DND-41 (cell line): ENCODE results near the gene SIGLEC7.

Source experiments
- ATAC-seq: fragments of 200-7000 bp; cut with Tn5 transposase; 3 replicates; pipeline ENCODE4 v1.9.1; 2021; ENCODE audit warnings: low read depth; ENCODE audit not compliant: insufficient read depth
- DNase-seq: peaks from one replicate; pipeline ENCODE4 v3.0.0-alpha.2; 2020
- H2AFZ ChIP-seq: 2 replicates; pipeline ENCODE4 v1.6.0; 2012; ENCODE audit warnings: low read depth, low read length
- H3K27ac ChIP-seq: 2 replicates; pipeline ENCODE4 v1.5.1; 2012; ENCODE audit warnings: low read length, inconsistent platforms
- H3K27me3 ChIP-seq: fragments of 200-600 bp; sonication (generic); 2 replicates; pipeline ENCODE4 v1.6.0; 2012; ENCODE audit warnings: low read length, mild to moderate bottlenecking, inconsistent platforms; ENCODE audit not compliant: insufficient read depth, poor library complexity
- H3K36me3 ChIP-seq: 2 replicates; pipeline ENCODE4 v1.5.1; 2012; ENCODE audit warnings: low read length, inconsistent platforms; ENCODE audit not compliant: insufficient read depth
- H3K4me1 ChIP-seq: 2 replicates; pipeline ENCODE4 v1.5.1; 2012; ENCODE audit warnings: mild to moderate bottlenecking, low read length; ENCODE audit not compliant: insufficient read depth
- H3K4me2 ChIP-seq: 2 replicates; pipeline ENCODE4 v1.6.0; 2012; ENCODE audit warnings: mild to moderate bottlenecking, moderate library complexity, low read length, inconsistent platforms; ENCODE audit not compliant: insufficient read depth
- H3K4me3 ChIP-seq, 2 experiments: fragments of 200-600 bp in 1 of 2; shearing (Covaris generic) in 1 of 2; 2 replicates each; pipeline ENCODE4 v1.5.1; 2012 to 2016; ENCODE audit warnings: inconsistent platforms in 2 of 2, low read length in 2 of 2, mild to moderate bottlenecking in 2 of 2, low read depth in 1 of 2, moderate library complexity in 1 of 2
- H3K79me2 ChIP-seq: 2 replicates; pipeline ENCODE4 v1.6.0; 2012; ENCODE audit warnings: low read length, inconsistent platforms; ENCODE audit not compliant: insufficient read depth
- H3K9ac ChIP-seq: 2 replicates; pipeline ENCODE4 v1.6.0; 2012; ENCODE audit warnings: low read depth, mild to moderate bottlenecking, inconsistent platforms, low read length, moderate library complexity
- H3K9me3 ChIP-seq: 2 replicates; pipeline ENCODE4 v1.5.1; 2012; ENCODE audit warnings: low read length, moderate library complexity, mild to moderate bottlenecking, inconsistent platforms; ENCODE audit not compliant: insufficient read depth, severe bottlenecking
- H4K20me1 ChIP-seq: 2 replicates; pipeline ENCODE4 v1.6.0; 2012; ENCODE audit warnings: low read length; ENCODE audit not compliant: insufficient read depth
- EZH2 ChIP-seq: IDR thresholded peaks from 3 replicates; pipeline ENCODE4 v1.6.1; 2012; ENCODE audit warnings: borderline replicate concordance, low read depth, mild to moderate bottlenecking, moderate library complexity, low read length, inconsistent platforms; ENCODE audit not compliant: severe bottlenecking
- TF ChIP-seq, protein P1 (sequence below): IDR thresholded peaks from 2 replicates; pipeline ENCODE4 v1.5.1; 2012; ENCODE audit warnings: borderline replicate concordance, low read length, moderate library complexity, mild to moderate bottlenecking; ENCODE audit not compliant: poor library complexity, severe bottlenecking; ENCODE audit errors: extremely low read depth

Gene SIGLEC7

DNA sequence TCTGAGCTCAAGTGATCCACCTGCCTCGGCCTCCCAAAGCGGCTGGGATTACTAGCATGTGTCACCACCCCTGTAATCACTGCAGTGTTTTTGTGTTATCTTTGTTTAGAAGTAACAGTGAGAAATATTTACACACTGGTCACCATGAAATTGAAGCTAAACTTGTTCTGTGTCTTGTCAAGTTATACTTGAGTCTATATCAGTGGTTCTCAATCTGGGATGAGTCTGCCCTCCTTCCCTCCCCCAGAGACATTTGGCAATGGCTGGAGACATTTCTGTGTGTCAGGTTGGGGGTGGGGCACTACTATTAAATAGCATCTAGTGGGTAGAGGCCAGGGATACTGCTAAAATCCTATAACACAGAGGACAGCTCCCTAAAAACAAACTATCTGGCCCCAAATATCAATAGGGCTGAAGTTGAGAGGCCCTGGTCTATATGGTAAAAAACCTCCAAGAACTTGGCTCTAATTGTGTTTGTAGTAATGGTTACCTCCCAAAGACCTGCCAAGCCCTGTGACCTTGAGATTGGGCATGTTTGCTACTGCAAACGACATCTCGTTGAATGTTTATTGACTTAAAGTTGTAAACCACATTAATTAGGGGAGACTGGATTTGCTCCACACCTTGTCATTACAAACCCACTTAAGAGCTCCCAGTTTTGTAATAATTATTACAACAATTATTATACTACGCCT, 40.8 kb upstream of the SIGLEC7 start:
- peaks cover 12% of the 10 kb centered on the region for H3K4me1 ChIP-seq
- no peak overlapping the region for H3K9ac ChIP-seq
- TF ChIP-seq EZH2, result no peak
- TF ChIP-seq, protein P1, sequence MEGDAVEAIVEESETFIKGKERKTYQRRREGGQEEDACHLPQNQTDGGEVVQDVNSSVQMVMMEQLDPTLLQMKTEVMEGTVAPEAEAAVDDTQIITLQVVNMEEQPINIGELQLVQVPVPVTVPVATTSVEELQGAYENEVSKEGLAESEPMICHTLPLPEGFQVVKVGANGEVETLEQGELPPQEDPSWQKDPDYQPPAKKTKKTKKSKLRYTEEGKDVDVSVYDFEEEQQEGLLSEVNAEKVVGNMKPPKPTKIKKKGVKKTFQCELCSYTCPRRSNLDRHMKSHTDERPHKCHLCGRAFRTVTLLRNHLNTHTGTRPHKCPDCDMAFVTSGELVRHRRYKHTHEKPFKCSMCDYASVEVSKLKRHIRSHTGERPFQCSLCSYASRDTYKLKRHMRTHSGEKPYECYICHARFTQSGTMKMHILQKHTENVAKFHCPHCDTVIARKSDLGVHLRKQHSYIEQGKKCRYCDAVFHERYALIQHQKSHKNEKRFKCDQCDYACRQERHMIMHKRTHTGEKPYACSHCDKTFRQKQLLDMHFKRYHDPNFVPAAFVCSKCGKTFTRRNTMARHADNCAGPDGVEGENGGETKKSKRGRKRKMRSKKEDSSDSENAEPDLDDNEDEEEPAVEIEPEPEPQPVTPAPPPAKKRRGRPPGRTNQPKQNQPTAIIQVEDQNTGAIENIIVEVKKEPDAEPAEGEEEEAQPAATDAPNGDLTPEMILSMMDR, result no peak
- H3K79me2 ChIP-seq, result peaks cover 32% of the 10 kb centered on the region
- no peaks in the 10 kb centered on the region for H3K9me3 ChIP-seq
- no peak for ATAC-seq
- H2AFZ ChIP-seq, result no peak overlapping the region
- no peak overlapping the region for H3K27ac ChIP-seq
- H3K27me3 ChIP-seq, result no peaks in the 10 kb centered on the region
- DNase-seq, result no peak
- H3K4me2 ChIP-seq, result no peak overlapping the region
- no peak overlapping the region for H3K4me3 ChIP-seq
- H3K36me3 ChIP-seq, result peaks cover 73% of the 10 kb centered on the region
- H4K20me1 ChIP-seq, result peaks cover 47% of the 10 kb centered on the region

- Histone ChIP-seq H4K20me1 (peaks cover 38% of the 10 kb centered on the region), H3K27ac (no peak overlapping the region), H3K9ac (no peak overlapping the region), H2AFZ (no peak overlapping the region), H3K4me3 (no peak overlapping the region), H3K4me2 (no peak overlapping the region), H3K79me2 (peaks cover 48% of the 10 kb centered on the region), H3K9me3 (no peaks in the 10 kb centered on the region), H3K27me3 (no peaks in the 10 kb centered on the region), H3K4me1 (peaks cover 24% of the 10 kb centered on the region), H3K36me3 (peaks cover 68% of the 10 kb centered on the region)
- TF ChIP-seq, protein P1, result no peak
- ATAC-seq (no peak), DNase-seq (no peak)
Observed at GRCh38 chr19:51102991-51103390, 39.1 kb upstream of the SIGLEC7 start.

DNA sequence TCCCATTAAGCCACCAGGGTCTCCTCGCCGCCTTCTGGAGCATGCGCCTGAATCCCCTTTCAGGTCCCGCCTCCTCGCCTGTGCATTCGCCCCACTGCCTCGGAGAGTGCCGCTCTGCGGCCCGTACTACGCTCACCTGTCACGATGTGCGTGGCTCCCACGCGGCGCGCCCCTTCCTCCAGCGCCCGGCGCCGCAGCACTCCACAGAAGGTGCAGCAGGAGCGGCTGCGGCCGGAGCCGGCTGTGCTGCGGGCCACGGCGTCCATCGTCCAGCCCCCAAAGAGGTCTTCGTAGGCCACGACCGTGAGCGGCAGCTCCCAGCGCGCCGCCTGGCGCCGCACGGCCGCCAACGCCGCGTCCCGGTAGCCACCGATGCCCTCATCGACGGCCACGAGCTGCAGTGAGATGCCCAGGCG, 38.2 kb upstream of the SIGLEC7 start:
- DNase-seq, result no peak

More for the DNA sequence above, 38.2 kb upstream of the SIGLEC7 start:
- Histone ChIP-seq H3K79me2 (peaks cover 51% of the 10 kb centered on the region), H2AFZ (no peak overlapping the region), H3K27me3 (no peaks in the 10 kb centered on the region), H3K27ac (no peak overlapping the region), H3K36me3 (peaks cover 63% of the 10 kb centered on the region), H3K4me2 (no peak overlapping the region), H3K4me1 (peaks cover 28% of the 10 kb centered on the region), H4K20me1 (peaks cover 35% of the 10 kb centered on the region), H3K9me3 (no peaks in the 10 kb centered on the region), H3K4me3 (no peak overlapping the region), H3K9ac (no peak overlapping the region)
- no peak for TF ChIP-seq EZH2
- TF ChIP-seq, protein P1, result no peak
- ATAC-seq, result no peak
